HUES64 (cell line): ENCODE data around the gene ATAD1.
"Not testable (repeated sequence)": the region's sequence is repeated elsewhere in the genome, so short reads cannot be mapped to it uniquely, and the experiment has no call there.

Experiments
- H3K27ac ChIP-seq: 2 replicates; pipeline ENCODE4 v1.7.0; 2013; ENCODE audit warnings: low read depth, low read length, inconsistent platforms
- H3K27me3 ChIP-seq: 2 replicates; pipeline ENCODE4 v1.6.1; 2013; ENCODE audit warnings: mild to moderate bottlenecking, low read length; ENCODE audit not compliant: insufficient read depth
- H3K36me3 ChIP-seq: 2 replicates; pipeline ENCODE4 v1.6.1; 2013; ENCODE audit warnings: mild to moderate bottlenecking, low read length; ENCODE audit not compliant: insufficient read depth
- H3K4me1 ChIP-seq: 2 replicates; pipeline ENCODE4 v1.6.1; 2013; ENCODE audit warnings: mild to moderate bottlenecking, low read length, moderate library complexity; ENCODE audit not compliant: insufficient read depth
- H3K4me3 ChIP-seq: 2 replicates; pipeline ENCODE4 v1.5.1; 2013; ENCODE audit warnings: mild to moderate bottlenecking, low read length, moderate library complexity
- H3K9ac ChIP-seq: 2 replicates; pipeline ENCODE4 v1.6.1; 2013; ENCODE audit warnings: mild to moderate bottlenecking, low read depth, low read length
- H3K9me3 ChIP-seq: 2 replicates; pipeline ENCODE4 v1.6.1; 2013; ENCODE audit warnings: low read depth, low read length; ENCODE audit not compliant: insufficient read depth
- WGBS: fragments of 150-250, 120-280 bp; methylation state at CpG from one replicate; pipeline ENCODE4 v1.1.7; 2013; ENCODE audit warnings: missing lambda C conversion rate; 5-methylcytosine and 5-hydroxymethylcytosine counted together

ATAD1 gene

GRCh38 chr10:87750817-87751216 is 67.2 kb downstream of the ATAD1 start:
- H3K9me3 ChIP-seq = no peaks in the 10 kb centered on the region
- H3K27ac ChIP-seq = no peak overlapping the region
- peaks cover 28% of the 10 kb centered on the region for H3K36me3 ChIP-seq
- H3K9ac ChIP-seq = no peak overlapping the region
- no peaks in the 10 kb centered on the region for H3K27me3 ChIP-seq
- no peak overlapping the region for H3K4me3 ChIP-seq
- H3K4me1 ChIP-seq = peaks cover 19% of the 10 kb centered on the region

GRCh38 chr10:87750001-87750671 is 67.9 kb downstream of the ATAD1 start:
- no peak overlapping the region for H3K9ac ChIP-seq
- H3K9me3 ChIP-seq = no peaks in the 10 kb centered on the region
- WGBS = 83% methylated on average over 5 of the region's 5 CpGs
- H3K4me3 ChIP-seq = no peak overlapping the region
- no peaks in the 10 kb centered on the region for H3K27me3 ChIP-seq
- peaks cover 28% of the 10 kb centered on the region for H3K36me3 ChIP-seq
- peaks cover 19% of the 10 kb centered on the region for H3K4me1 ChIP-seq
- H3K27ac ChIP-seq = peak overlapping the region; percentile 43; the same call in 1 of the 2 replicates

- peaks cover 19% of the 10 kb centered on the region for H3K4me1 ChIP-seq
- WGBS = 86% methylated on average over 2 of the region's 4 CpGs
Measured at GRCh38 chr10:87748244-87748643, 69.8 kb downstream of the ATAD1 start.

GRCh38 chr10:87746911-87747310 is 71.1 kb downstream of the ATAD1 start:
- no peaks in the 10 kb centered on the region for H3K9me3 ChIP-seq
- H3K4me3 ChIP-seq = no peak overlapping the region
- H3K36me3 ChIP-seq = peaks cover 16% of the 10 kb centered on the region; the same call in 1 of the 2 replicates
- H3K9ac ChIP-seq = no peak overlapping the region
- H3K4me1 ChIP-seq = peaks cover 19% of the 10 kb centered on the region
- H3K27me3 ChIP-seq = no peaks in the 10 kb centered on the region
- WGBS = 86% methylated on average over 4 of the region's 4 CpGs
- no peak overlapping the region for H3K27ac ChIP-seq

More at GRCh38 chr10:87748244-87748643, 69.8 kb downstream of the ATAD1 start:
- H3K36me3 ChIP-seq = peaks cover 21% of the 10 kb centered on the region
- H3K9me3 ChIP-seq, H3K27me3 ChIP-seq, H3K9ac ChIP-seq, H3K27ac ChIP-seq, H3K4me3 ChIP-seq: not testable (repeated sequence)

GRCh38 chr10:87744606-87745005 is 73.4 kb downstream of the ATAD1 start:
- Histone ChIP-seq H3K4me1 (peaks cover 5% of the 10 kb centered on the region), H3K9me3 (no peaks in the 10 kb centered on the region), H3K36me3 (peaks cover 16% of the 10 kb centered on the region; the same call in 1 of the 2 replicates), H3K27me3 (no peaks in the 10 kb centered on the region), H3K4me3 (no peak overlapping the region), H3K27ac (no peak overlapping the region), H3K9ac (no peak overlapping the region)
- 91% methylated on average over 2 of the region's 2 CpGs for WGBS

GRCh38 chr10:87742992-87743610 is 74.9 kb downstream of the ATAD1 start:
- H3K9ac ChIP-seq = not testable (repeated sequence)

GRCh38 chr10:87740254-87740655 is 77.8 kb downstream of the ATAD1 start:
- no peak overlapping the region for H3K4me3 ChIP-seq
- H3K27ac ChIP-seq = no peak overlapping the region
- H3K27me3 ChIP-seq = no peaks in the 10 kb centered on the region
- H3K36me3 ChIP-seq = peaks cover 12% of the 10 kb centered on the region; the same call in 1 of the 2 replicates
- H3K9ac ChIP-seq = no peak overlapping the region
- H3K4me1 ChIP-seq = no peaks in the 10 kb centered on the region
- no peaks in the 10 kb centered on the region for H3K9me3 ChIP-seq

More at GRCh38 chr10:87742992-87743610, 74.9 kb downstream of the ATAD1 start:
- not testable (repeated sequence) for H3K4me3 ChIP-seq, H3K27ac ChIP-seq, H3K9me3 ChIP-seq, H3K4me1 ChIP-seq, H3K27me3 ChIP-seq
- WGBS = 96% methylated on average over 18 of the region's 18 CpGs
- peaks cover 16% of the 10 kb centered on the region; the same call in 1 of the 2 replicates for H3K36me3 ChIP-seq

- no peak overlapping the region for H3K27ac ChIP-seq
- no peaks in the 10 kb centered on the region for H3K9me3 ChIP-seq
- 96% methylated on average over 4 of the region's 4 CpGs for WGBS
- peaks cover 2% of the 10 kb centered on the region; the same call in 1 of the 2 replicates for H3K4me1 ChIP-seq
- H3K27me3 ChIP-seq = no peaks in the 10 kb centered on the region
- no peak overlapping the region for H3K4me3 ChIP-seq
- peaks cover 7% of the 10 kb centered on the region; the same call in 1 of the 2 replicates for H3K36me3 ChIP-seq
- no peak overlapping the region for H3K9ac ChIP-seq
Measured at GRCh38 chr10:87739703-87740102, 78.3 kb downstream of the ATAD1 start.

- not testable (repeated sequence) for H3K36me3 ChIP-seq, H3K4me3 ChIP-seq, H3K27me3 ChIP-seq, H3K9ac ChIP-seq, H3K9me3 ChIP-seq, H3K27ac ChIP-seq
- peaks cover 11% of the 10 kb centered on the region; the same call in 1 of the 2 replicates for H3K4me1 ChIP-seq
- 100% methylated on average over 1 of the region's 1 CpG for WGBS
Measured at GRCh38 chr10:87738253-87738652, 79.8 kb downstream of the ATAD1 start.

- H3K4me3 ChIP-seq = peak overlapping the region; percentile 36
- no peak overlapping the region for H3K9ac ChIP-seq
- no peaks in the 10 kb centered on the region for H3K36me3 ChIP-seq
- H3K27ac ChIP-seq = no peak overlapping the region
- peaks cover 11% of the 10 kb centered on the region; the same call in 1 of the 2 replicates for H3K4me1 ChIP-seq
- H3K27me3 ChIP-seq = no peaks in the 10 kb centered on the region
- no peaks in the 10 kb centered on the region for H3K9me3 ChIP-seq
- WGBS = 19% methylated on average over 6 of the region's 7 CpGs
Measured at GRCh38 chr10:87734987-87735827, 82.8 kb downstream of the ATAD1 start.

- no peaks in the 10 kb centered on the region for H3K36me3 ChIP-seq
- peaks cover 11% of the 10 kb centered on the region; the same call in 1 of the 2 replicates for H3K4me1 ChIP-seq
- H3K27me3 ChIP-seq = no peaks in the 10 kb centered on the region
- WGBS = 88% methylated on average over 5 of the region's 5 CpGs
- no peak overlapping the region for H3K27ac ChIP-seq
- H3K9me3 ChIP-seq = no peaks in the 10 kb centered on the region
- H3K4me3 ChIP-seq = no peak overlapping the region
- no peak overlapping the region for H3K9ac ChIP-seq
Measured at GRCh38 chr10:87733081-87733480, 84.9 kb downstream of the ATAD1 start.
